ENCODE measurements around the gene PUS7L. TPM values are rescaled to one million over a fixed set of nuclear protein-coding genes. Genes with fewer than 3 reads are reported as not detected.

Gene PUS7L
- total RNA-seq, 1 experiment from 2014 or later: 11.4 TPM

Other genes starting within 250 kb of the PUS7L start
- gene ADAMTS20, start 206.6 kb downstream of the PUS7L start, total RNA-seq (2021; ENCODE audit: unreplicated experiment): not detected
- gene IRAK4, start 161 bp upstream of the PUS7L start, total RNA-seq (2021; ENCODE audit: unreplicated experiment): 11.3 TPM
- 103 TPM for gene TWF1, start 47.5 kb upstream of the PUS7L start, total RNA-seq (2021; ENCODE audit: unreplicated experiment)
- gene TMEM117, start 77.3 kb upstream of the PUS7L start, total RNA-seq (2021; ENCODE audit: unreplicated experiment): 5.5 TPM

Data from Panc1 (cell line).